ENCODE results near the gene FBXL15.

The FBXL15 gene, protein sequence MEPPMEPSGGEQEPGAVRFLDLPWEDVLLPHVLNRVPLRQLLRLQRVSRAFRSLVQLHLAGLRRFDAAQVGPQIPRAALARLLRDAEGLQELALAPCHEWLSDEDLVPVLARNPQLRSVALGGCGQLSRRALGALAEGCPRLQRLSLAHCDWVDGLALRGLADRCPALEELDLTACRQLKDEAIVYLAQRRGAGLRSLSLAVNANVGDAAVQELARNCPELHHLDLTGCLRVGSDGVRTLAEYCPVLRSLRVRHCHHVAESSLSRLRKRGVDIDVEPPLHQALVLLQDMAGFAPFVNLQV

GRCh38 chr10:102420714-102421506 lies at the start of gene FBXL15:
Gene FBXL15 (plus strand): TSS chr10:102420836. CDS start chr10:102421130, 294 bp downstream.
- peak; percentile 93 for DNase-seq

GRCh38 chr10:102371295-102371694 lies 49.3 kb upstream of the FBXL15 start:
- no peak for DNase-seq

GRCh38 chr10:102375250-102375649 lies 45.4 kb upstream of the FBXL15 start:
- no peak for DNase-seq

- no peak for DNase-seq
Observed at GRCh38 chr10:102375867-102376266, 44.8 kb upstream of the FBXL15 start.

GRCh38 chr10:102376901-102377300 lies 43.7 kb upstream of the FBXL15 start:
- DNase-seq, result no peak

GRCh38 chr10:102379383-102379782 lies 41.3 kb upstream of the FBXL15 start:
- no peak for DNase-seq

GRCh38 chr10:102381983-102382382 lies 38.7 kb upstream of the FBXL15 start:
- no peak for DNase-seq

GRCh38 chr10:102382871-102383270 lies 37.8 kb upstream of the FBXL15 start:
- no peak for DNase-seq

DNA sequence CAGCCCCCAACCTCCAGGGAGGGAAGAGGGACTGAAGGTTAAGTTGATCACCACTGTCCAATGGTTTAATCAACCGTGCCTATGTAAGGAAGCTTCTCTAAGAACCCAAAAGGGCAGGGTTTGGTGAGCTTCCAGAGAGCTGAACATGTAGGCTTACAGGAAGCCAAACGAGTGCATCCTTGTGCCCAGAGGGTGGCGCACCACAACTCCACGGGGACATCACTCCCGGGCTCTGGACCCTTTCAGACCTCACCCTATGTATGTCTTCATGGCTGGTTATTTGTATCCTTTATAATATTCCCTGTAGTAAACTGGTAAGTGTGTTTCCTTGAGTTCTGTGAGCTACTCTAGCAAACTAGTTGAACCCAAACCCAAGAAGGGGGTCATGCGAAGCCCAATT lies 36.6 kb upstream of the FBXL15 start:
- no peak for DNase-seq

GRCh38 chr10:102384606-102385429 lies 35.8 kb upstream of the FBXL15 start:
- DNase-seq, result no peak

DNA sequence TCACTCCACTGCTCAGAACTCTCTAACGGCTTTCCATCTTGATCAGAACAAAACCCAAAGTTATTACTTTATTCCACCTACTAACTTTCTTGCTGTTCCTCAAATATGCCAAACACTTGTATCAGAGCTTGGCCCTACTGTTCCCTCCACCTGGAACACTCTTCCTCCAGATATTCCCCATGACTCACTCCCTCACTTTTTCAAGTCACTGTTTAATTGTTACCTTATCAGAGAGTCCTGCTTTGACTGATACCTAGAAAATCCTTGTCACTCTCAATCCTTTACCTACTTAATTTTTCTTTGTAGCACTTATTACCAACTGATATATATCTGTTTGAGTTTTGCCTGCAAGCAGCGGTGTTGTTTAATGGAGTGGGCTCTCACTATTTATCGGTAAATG lies 30.7 kb upstream of the FBXL15 start:
- DNase-seq, result no peak

DNA sequence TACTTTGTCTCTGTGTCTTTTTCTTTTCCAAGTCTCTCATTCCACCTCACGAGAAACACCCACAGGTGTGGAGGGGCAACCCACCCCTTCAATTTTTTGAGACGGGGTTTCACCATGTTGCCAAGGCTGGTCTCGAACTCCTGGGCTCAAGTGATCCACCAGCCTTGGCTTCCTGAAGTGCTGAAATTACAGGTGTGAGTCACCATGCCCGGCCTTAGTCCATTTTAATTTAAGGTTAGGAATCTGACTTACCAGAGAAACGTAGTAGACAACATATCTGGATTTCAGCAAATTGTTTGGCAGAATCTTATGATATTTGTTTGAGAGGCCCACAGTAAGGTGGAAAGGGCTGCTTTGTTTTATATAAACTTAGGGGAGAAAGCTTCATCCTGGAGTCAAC lies 28.3 kb upstream of the FBXL15 start:
- no peak for DNase-seq

DNA sequence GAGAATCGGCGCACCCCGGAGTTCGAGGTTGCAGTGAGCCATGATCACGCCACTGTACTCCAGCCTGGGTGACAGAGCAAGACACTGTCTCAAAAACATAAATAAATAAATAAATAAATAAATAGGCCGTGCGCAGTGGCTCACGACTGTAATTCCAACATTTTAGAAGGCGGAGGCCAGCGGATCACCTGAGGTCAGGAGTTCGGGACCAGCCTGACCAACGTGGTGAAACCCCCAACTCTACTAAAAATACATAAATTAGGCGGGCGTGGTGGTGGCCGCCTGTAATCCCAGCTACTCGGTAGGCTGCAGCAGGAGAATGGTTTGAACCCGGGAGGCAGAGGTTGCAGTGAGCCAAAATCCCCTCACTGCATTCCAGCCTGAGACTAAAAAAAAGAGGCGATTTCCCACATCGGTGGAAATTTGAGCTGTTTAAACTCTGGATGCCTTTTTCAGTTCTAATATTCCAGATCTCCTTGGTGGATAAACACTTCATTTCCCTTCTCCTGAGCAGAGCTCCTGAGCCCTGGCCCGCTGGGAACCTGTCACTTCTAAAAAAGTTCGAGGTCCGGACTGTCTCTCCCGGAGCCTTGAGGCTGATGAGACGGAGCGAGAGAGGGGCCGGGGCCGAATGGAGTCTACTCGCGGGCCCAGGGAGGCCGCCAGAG lies 27.1 kb upstream of the FBXL15 start:
- no peak for DNase-seq

- peak; percentile 88 for DNase-seq
Observed at GRCh38 chr10:102394079-102394800, 26.4 kb upstream of the FBXL15 start.

GRCh38 chr10:102394801-102395399 lies 25.7 kb upstream of the FBXL15 start:
- peak; percentile 60 for DNase-seq

GRCh38 chr10:102395400-102396316 lies 25.0 kb upstream of the FBXL15 start, which contains the start of gene NFKB2:
Gene NFKB2 (plus strand): TSS chr10:102395705. CDS start chr10:102395960, 255 bp downstream.
- DNase-seq, result peak; percentile 87

DNA sequence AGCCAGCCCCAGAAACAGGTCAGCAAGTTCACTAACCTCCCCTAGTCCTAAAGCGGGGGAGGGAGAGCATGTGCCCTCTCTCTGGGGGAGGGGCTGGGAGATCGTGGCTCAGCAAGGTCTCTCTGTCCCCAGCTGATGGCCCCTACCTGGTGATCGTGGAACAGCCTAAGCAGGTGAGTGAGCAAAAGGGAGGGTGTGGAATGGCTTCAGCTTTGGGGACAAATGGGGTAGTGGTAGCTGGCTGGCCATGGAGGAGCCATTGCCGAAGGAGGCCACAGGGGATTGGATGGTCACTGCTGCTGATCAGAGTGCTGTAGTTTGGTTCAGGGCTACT lies 24.4 kb upstream of the FBXL15 start:
- DNase-seq, result no peak

DNA sequence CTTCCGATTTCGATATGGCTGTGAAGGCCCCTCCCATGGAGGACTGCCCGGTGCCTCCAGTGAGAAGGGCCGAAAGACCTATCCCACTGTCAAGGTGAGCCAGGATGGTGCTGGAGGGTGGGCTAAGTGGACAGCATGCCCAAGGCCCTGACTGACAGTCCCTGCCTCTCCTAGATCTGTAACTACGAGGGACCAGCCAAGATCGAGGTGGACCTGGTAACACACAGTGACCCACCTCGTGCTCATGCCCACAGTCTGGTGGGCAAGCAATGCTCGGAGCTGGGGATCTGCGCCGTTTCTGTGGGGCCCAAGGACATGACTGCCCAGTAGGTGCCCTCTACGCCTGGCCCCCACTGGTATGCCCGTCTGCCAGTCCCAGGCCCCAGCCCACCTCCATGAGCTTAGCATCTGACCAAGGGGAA lies 23.9 kb upstream of the FBXL15 start:
- DNase-seq, result no peak

DNA sequence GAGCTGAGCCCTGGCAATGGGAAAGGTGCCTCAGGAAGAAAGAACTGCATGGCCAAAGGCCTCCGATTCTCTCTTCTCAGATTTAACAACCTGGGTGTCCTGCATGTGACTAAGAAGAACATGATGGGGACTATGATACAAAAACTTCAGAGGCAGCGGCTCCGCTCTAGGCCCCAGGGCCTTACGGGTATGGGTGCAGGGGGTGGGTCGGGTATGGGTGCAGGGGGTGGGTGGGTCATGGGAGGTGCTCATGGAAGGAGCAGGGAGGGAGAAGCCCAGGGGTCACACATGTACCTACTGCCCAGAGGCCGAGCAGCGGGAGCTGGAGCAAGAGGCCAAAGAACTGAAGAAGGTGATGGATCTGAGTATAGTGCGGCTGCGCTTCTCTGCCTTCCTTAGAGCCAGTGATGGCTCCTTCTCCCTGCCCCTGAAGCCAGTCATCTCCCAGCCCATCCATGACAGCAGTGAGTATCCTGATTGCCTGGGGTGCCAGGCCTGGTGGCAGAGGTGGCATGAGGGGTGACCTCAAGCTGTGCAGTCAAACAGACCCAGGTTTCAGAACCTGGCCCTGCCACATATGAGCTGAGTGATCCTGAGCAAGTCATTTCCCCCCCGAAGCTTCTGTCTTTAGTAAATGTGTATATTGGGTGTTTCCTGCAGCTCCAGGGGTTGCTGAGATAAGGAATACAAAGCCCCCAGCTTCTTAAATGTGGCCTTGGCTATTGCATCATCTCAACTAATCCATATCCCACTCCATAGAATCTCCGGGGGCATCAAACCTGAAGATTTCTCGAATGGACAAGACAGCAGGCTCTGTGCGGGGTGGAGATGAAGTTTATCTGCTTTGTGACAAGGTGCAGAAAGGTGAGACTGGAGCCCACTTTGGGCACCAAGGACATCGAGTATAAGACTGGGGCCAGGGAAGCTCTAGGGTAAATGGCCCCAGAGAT lies 23.1 kb upstream of the FBXL15 start:
- DNase-seq, result no peak

Data from kidney glomerular epithelial cell (primary cell).